A673 (cell line): ENCODE measurements around the gene TEAD3. TPM values are rescaled to one million over a fixed set of nuclear protein-coding genes. Genes with fewer than 3 reads are reported as not detected.

Source experiments
- BruUV-seq: library from RNA; stranded (reverse); fragments of 400-500 nt; replicated peaks from 2 replicates; lab custom pipeline; 2021; lab: Mats Ljungman, UMichigan
- CTCF ChIA-PET: fragments of 300-600 bp; sonication (Branson Sonifier 250); formaldehyde crosslinking; loops from one replicate; lab custom pipeline; 2022; ENCODE audit warnings: antibody characterized with exemption; lab: Charles Lee
- POLR2A ChIA-PET: fragments of 300-600 bp; sonication (Branson Sonifier 250); formaldehyde crosslinking; loops from one replicate; lab custom pipeline; 2022; ENCODE audit warnings: antibody characterized with exemption; ENCODE audit not compliant: low non-redundant PET; lab: Charles Lee
- DNase-seq: peaks from one replicate; pipeline ENCODE4 v3.0.0-alpha.2; 2015; ENCODE audit warnings: low spot score
- H3K27ac ChIP-seq: fragments of 200-600 bp; sonication (generic); 2 replicates; pipeline ENCODE4 v1.5.1; 2016; ENCODE audit warnings: mixed run types, low read depth, mild to moderate bottlenecking, mixed read lengths, antibody characterized with exemption, low read length; ENCODE audit not compliant: poor library complexity, severe bottlenecking
- H3K27me3 ChIP-seq: fragments of 200-600 bp; sonication (generic); replicated peaks from 2 replicates; pipeline ENCODE4 v1.6.1; 2017; ENCODE audit warnings: mixed run types, low read depth, mild to moderate bottlenecking, mixed read lengths, antibody characterized with exemption, low read length; ENCODE audit not compliant: insufficient read depth, poor library complexity
- H3K36me3 ChIP-seq: fragments of 200-600 bp; sonication (generic); 2 replicates; pipeline ENCODE4 v1.6.1; 2016; ENCODE audit warnings: mixed run types, mild to moderate bottlenecking, mixed read lengths, antibody characterized with exemption, low read length; ENCODE audit not compliant: insufficient read depth, poor library complexity, severe bottlenecking
- H3K4me1 ChIP-seq: fragments of 200-600 bp; sonication (generic); 2 replicates; pipeline ENCODE4 v1.6.1; 2017; ENCODE audit warnings: mixed run types, mild to moderate bottlenecking, mixed read lengths, antibody characterized with exemption, low read length; ENCODE audit not compliant: insufficient read depth, poor library complexity, severe bottlenecking
- H3K4me3 ChIP-seq: fragments of 200-600 bp; sonication (generic); 2 replicates; pipeline ENCODE4 v1.5.1; 2016; ENCODE audit warnings: low read depth, mixed run types, mild to moderate bottlenecking, mixed read lengths, low read length; ENCODE audit not compliant: poor library complexity, severe bottlenecking
- H3K9me3 ChIP-seq: fragments of 200-600 bp; sonication (generic); 2 replicates; pipeline ENCODE4 v1.6.1; 2016; ENCODE audit warnings: mixed run types, low read depth, mild to moderate bottlenecking, mixed read lengths, antibody characterized with exemption, low read length; ENCODE audit not compliant: poor library complexity, severe bottlenecking
- CTCF ChIP-seq: fragments of 300-800, 200-600 bp; sonication (generic); conservative IDR thresholded peaks from 2 replicates; pipeline ENCODE4 v1.5.1; 2017; ENCODE audit warnings: low read depth, mild to moderate bottlenecking, antibody characterized with exemption, low read length, moderate library complexity, mixed read lengths
- EZH2 ChIP-seq: fragments of 200-600 bp; sonication (generic); IDR thresholded peaks from 2 replicates; pipeline ENCODE4 v1.6.1; 2017; ENCODE audit warnings: borderline replicate concordance, low read depth, mild to moderate bottlenecking, mixed read lengths, antibody characterized with exemption, low read length; ENCODE audit not compliant: poor library complexity, severe bottlenecking
- intact Hi-C: fragments of 100-400 bp; cut with micrococcal nuclease; formaldehyde crosslinking; loops from one replicate; pipeline ENCODE4 v1.10.0; 2022; ENCODE audit not compliant: unreplicated experiment
- total RNA-seq: library from RNA; stranded (reverse); gene quantifications from 2 replicates; pipeline ENCODE4 v1.2.3, GENCODE V29; 2021

The TEAD3 gene
- total RNA-seq, 1 experiment from 2014 or later, result 10.3 TPM

DNA sequence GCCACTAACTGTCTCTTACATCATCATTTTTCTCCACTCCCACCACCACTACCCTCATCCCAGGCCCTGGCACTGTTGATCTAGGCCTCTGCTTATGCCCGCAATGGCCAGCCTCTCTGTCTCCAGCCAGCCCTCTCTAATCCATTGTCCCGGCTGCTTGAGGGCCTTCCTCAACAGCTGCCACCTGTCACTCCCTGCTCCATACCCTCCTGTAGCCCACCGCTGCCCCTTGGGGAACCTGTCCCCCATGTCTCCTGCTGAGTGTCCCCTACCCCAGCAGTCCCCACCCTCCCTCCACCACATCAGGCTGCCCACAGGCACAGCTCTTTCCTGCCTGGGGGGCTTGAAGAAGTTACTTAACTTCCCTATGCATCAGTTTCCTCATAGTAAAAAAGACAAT, 13.4 kb downstream of the TEAD3 start:
- Histone ChIP-seq H3K4me3 (no peak overlapping the region), H3K36me3 (no peaks in the 10 kb centered on the region), H3K27me3 (no peaks in the 10 kb centered on the region), H3K9me3 (no peaks in the 10 kb centered on the region), H3K27ac (no peak overlapping the region), H3K4me1 (peaks cover 22% of the 10 kb centered on the region)
- intact Hi-C loops, result no loop called here
- ChIA-PET POLR2A (no interaction called here), CTCF (interaction anchor here (0.5 kb wide), 1 partner anchor 279 kb away, joined by 7 read pairs; no protein-coding TSS in a partner anchor)
- DNase-seq, result no peak
- BruUV-seq, result no TSS peak
- TF ChIP-seq CTCF (no peak), EZH2 (no peak)

DNA sequence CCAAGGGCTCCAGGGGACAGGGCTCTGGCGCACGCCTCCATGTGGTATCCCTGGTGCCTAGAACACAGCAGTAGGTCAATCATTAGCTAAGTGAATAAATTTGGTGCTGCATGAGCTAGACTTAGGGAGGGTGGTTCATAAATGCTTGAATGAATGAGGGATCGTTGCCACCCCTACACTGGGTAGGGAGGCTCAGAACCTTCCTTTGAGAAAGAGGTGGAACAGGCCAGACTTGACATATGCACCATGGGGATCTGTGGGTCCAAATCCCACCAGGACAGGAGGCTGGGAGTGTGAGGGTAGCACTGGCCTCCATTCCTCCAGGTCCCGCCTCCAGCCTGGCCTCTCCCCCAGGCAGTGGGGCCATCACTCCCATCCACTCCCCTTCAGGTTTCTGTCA, 13.8 kb downstream of the TEAD3 start:
- peaks cover 18% of the 10 kb centered on the region for H3K4me1 ChIP-seq
- CTCF ChIA-PET, result interaction anchor here (0.5 kb wide), 1 partner anchor 279 kb away, joined by 7 read pairs; no protein-coding TSS in a partner anchor
- H3K27ac ChIP-seq, result no peak overlapping the region
- no peaks in the 10 kb centered on the region for H3K27me3 ChIP-seq
- H3K9me3 ChIP-seq, result no peaks in the 10 kb centered on the region
- BruUV-seq, result no TSS peak
- intact Hi-C loops, result no loop called here
- DNase-seq, result no peak
- POLR2A ChIA-PET, result no interaction called here
- no peaks in the 10 kb centered on the region for H3K36me3 ChIP-seq
- H3K4me3 ChIP-seq, result no peak overlapping the region
- no peak for TF ChIP-seq EZH2
- TF ChIP-seq CTCF, result no peak

DNA sequence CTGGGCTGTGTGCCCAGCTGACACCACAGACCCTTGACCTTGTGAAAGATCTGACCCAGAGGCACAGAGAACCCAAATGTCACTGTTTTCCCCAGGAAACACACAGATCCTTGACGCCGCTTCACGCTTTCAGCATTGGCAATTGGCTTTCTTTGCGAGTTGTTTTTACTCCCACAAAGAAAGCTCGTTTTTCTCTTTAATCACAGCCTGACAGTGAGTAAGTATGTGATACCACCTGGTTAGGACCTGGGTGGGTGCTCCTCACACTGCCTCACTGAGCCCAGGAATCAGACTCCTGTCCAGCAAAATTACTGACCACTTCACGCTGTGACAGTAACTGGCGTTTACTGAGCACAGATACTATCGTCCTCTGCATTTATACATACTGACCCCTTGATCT, 15.7 kb downstream of the TEAD3 start:
- Histone ChIP-seq H3K36me3 (no peaks in the 10 kb centered on the region), H3K4me3 (no peak overlapping the region), H3K9me3 (no peaks in the 10 kb centered on the region), H3K4me1 (peaks cover 14% of the 10 kb centered on the region), H3K27me3 (no peaks in the 10 kb centered on the region), H3K27ac (no peak overlapping the region)
- no peak for DNase-seq
- no TSS peak for BruUV-seq
- ChIA-PET POLR2A (no interaction called here), CTCF (no interaction called here)
- intact Hi-C loops, result no loop called here
- no peak for TF ChIP-seq CTCF
- TF ChIP-seq EZH2, result no peak
